ENCODE data around the gene SERPINA3. TPM values are rescaled to one million over a fixed set of nuclear protein-coding genes. Genes with fewer than 3 reads are reported as not detected.

Gene SERPINA3
- total and polyA plus RNA-seq, 11 donors: 2.7 to 205 (median 23.6) TPM

GRCh38 chr14:94581127-94581999 is 30.8 kb upstream of the SERPINA3 start, which contains the start of gene SERPINA5:
Gene SERPINA5, plus strand, starts transcription at chr14:94581426. Its CDS starts 5,937 bp downstream, at chr14:94587363.
- H3K4me3 ChIP-seq: no peak within 1 kb of the TSS
- H3K36me3 ChIP-seq: no peaks in the 10 kb centered on the region
- H3K4me1 ChIP-seq: peaks cover 0 to 14% (median 0%) of the 10 kb centered on the region in 12 donors
- no peaks in the 10 kb centered on the region for H3K9me3 ChIP-seq
- peak within 1 kb of the TSS in 1 of 12 donors; percentile 31 for H3K27ac ChIP-seq
- peak in 3 of 4 donors; percentile 52 to 71 (median 57) for ATAC-seq
- no peaks in the 10 kb centered on the region for H3K27me3 ChIP-seq
- TF ChIP-seq POLR2A (IDR thresholded peaks at IDR 0.05): no peak
- no peak for TF ChIP-seq CTCF (IDR thresholded peaks at IDR 0.05)
- WGBS, 4 donors: 34 to 52% (median 44%) methylated on average over 18 of the region's 18 CpGs
- peak; percentile 32 to 82 (median 59) for DNase-seq
- intact Hi-C loops (cut with DNase I): no loop called here

DNA sequence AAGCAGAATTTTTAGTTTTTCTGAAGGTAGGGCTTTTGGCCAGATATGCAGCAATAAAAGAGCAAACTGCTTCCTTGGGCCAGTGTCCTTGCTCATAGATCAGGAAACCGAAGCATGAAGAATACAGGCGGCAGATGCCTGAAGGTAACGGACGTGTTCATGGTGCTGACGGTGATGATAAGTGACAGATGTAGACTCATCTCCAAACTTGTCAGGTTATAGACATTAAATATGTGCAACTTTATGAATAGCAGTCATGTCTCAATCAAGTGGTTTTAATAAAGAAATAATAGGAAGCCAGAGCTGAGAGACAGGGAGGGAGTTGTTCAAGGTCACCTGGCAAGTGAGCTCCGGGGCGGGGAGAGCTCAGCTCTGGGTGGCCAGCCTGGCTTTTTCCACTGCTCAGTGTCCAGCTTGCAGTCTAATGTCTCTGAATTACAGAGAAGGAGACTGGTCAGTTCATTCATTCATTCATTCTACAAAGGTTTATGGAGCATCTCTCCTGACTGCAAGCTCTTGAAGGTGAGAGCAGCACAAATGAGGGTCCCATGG is 29.9 kb upstream of the SERPINA3 start:
- no peaks in the 10 kb centered on the region for H3K9me3 ChIP-seq
- H3K27ac ChIP-seq: peak overlapping the region in 1 of 12 donors; percentile 31
- 74 to 86% (median 75%) methylated on average over 7 of the region's 7 CpGs for WGBS, 4 donors
- no peaks in the 10 kb centered on the region for H3K27me3 ChIP-seq
- intact Hi-C loops (cut with DNase I): no loop called here
- no peaks in the 10 kb centered on the region for H3K36me3 ChIP-seq
- DNase-seq (no peak), ATAC-seq (peak in 1 of 4 donors; percentile 62)
- no peak overlapping the region for H3K4me3 ChIP-seq
- peaks cover 0 to 14% (median 0%) of the 10 kb centered on the region in 12 donors for H3K4me1 ChIP-seq
- TF ChIP-seq POLR2A (IDR thresholded peaks at IDR 0.05): no peak
- no peak for TF ChIP-seq CTCF (IDR thresholded peaks at IDR 0.05)

- no peaks in the 10 kb centered on the region for H3K36me3 ChIP-seq
- H3K4me1 ChIP-seq: peaks cover 0 to 14% (median 0%) of the 10 kb centered on the region in 12 donors
- H3K9me3 ChIP-seq: no peaks in the 10 kb centered on the region
- H3K27ac ChIP-seq: no peak overlapping the region
- DNase-seq (no peak), ATAC-seq (no peak)
- intact Hi-C loops (cut with DNase I): no loop called here
- WGBS, 4 donors: 78 to 97% (median 92%) methylated on average over 3 of the region's 3 CpGs
- H3K27me3 ChIP-seq: no peaks in the 10 kb centered on the region
- TF ChIP-seq CTCF (IDR thresholded peaks at IDR 0.05) (no peak), POLR2A (IDR thresholded peaks at IDR 0.05) (no peak)
- H3K4me3 ChIP-seq: no peak overlapping the region
Observed at GRCh38 chr14:94582851-94583250, 29.3 kb upstream of the SERPINA3 start.

- intact Hi-C loops (cut with DNase I): no loop called here
- no peaks in the 10 kb centered on the region for H3K36me3 ChIP-seq
- no peak overlapping the region for H3K27ac ChIP-seq
- H3K27me3 ChIP-seq: no peaks in the 10 kb centered on the region
- H3K4me3 ChIP-seq: no peak overlapping the region
- DNase-seq (no peak), ATAC-seq (no peak)
- H3K9me3 ChIP-seq: no peaks in the 10 kb centered on the region
- H3K4me1 ChIP-seq: peaks cover 0 to 14% (median 0%) of the 10 kb centered on the region in 12 donors
- no peak for TF ChIP-seq CTCF (IDR thresholded peaks at IDR 0.05)
- WGBS, 4 donors: 84 to 94% (median 93%) methylated on average over 4 of the region's 4 CpGs
Observed at GRCh38 chr14:94583557-94583956, 28.6 kb upstream of the SERPINA3 start.
